Caco-2 (cell line): ENCODE results near the gene PEX5L. TPM values are rescaled to one million over a fixed set of nuclear protein-coding genes. Genes with fewer than 3 reads are reported as not detected.

Source experiments
- BruUV-seq: library from RNA; stranded (reverse); fragments of 400-500 nt; replicated peaks from 2 replicates; lab custom pipeline; 2021; lab: Mats Ljungman, UMichigan
- CTCF ChIA-PET: fragments of 300-600 bp; sonication (Branson Sonifier 250); formaldehyde crosslinking; loops from one replicate; lab custom pipeline; 2022; ENCODE audit warnings: antibody characterized with exemption; lab: Charles Lee
- POLR2A ChIA-PET: fragments of 300-600 bp; sonication (Branson Sonifier 250); formaldehyde crosslinking; loops from one replicate; lab custom pipeline; 2022; ENCODE audit warnings: antibody characterized with exemption; lab: Charles Lee
- DNase-seq, 2 experiments: peaks; one replicate each; pipeline versions ENCODE4 v3.0.0 to v3.0.0-alpha.2; 2020 to 2022
- H3K27me3 ChIP-seq: replicated peaks from 2 replicates; pipeline ENCODE4 v1.6.0; 2011; ENCODE audit warnings: low read length; ENCODE audit not compliant: control insufficient read depth, insufficient read depth
- H3K36me3 ChIP-seq: 2 replicates; pipeline ENCODE4 v1.5.1; 2011; ENCODE audit warnings: low read length; ENCODE audit not compliant: control insufficient read depth, insufficient read depth
- H3K4me1 ChIP-seq: fragments of 250-450 bp; sonication (Bioruptor Pico); 2 replicates; pipeline ENCODE4 v1.5.1; 2020; ENCODE audit warnings: mild to moderate bottlenecking
- H3K4me3 ChIP-seq: 2 replicates; pipeline ENCODE4 v1.5.1; 2011; ENCODE audit warnings: low read depth, mild to moderate bottlenecking, control low read depth, low read length
- H3K9me3 ChIP-seq: fragments of 250-450 bp; sonication (Bioruptor Pico); 2 replicates; pipeline ENCODE4 v1.5.1; 2020; ENCODE audit warnings: mild to moderate bottlenecking, moderate library complexity
- H3K27ac Mint-ChIP-seq: one replicate; pipeline ENCODE4 v1.8.0; 2022; ENCODE audit warnings: mixed read lengths; ENCODE audit not compliant: unreplicated experiment
- H3K27me3 Mint-ChIP-seq: one replicate; pipeline ENCODE4 v1.8.0; 2022; ENCODE audit warnings: mixed read lengths; ENCODE audit not compliant: insufficient read depth, unreplicated experiment
- H3K36me3 Mint-ChIP-seq: one replicate; pipeline ENCODE4 v1.8.0; 2022; ENCODE audit warnings: mild to moderate bottlenecking, mixed read lengths; ENCODE audit not compliant: insufficient read depth, unreplicated experiment
- H3K4me1 Mint-ChIP-seq: one replicate; pipeline ENCODE4 v1.8.0; 2022; ENCODE audit warnings: low read depth, mixed read lengths; ENCODE audit not compliant: unreplicated experiment
- H3K4me3 Mint-ChIP-seq: one replicate; pipeline ENCODE4 v1.8.0; 2022; ENCODE audit warnings: mild to moderate bottlenecking, moderate library complexity, mixed read lengths; ENCODE audit not compliant: unreplicated experiment
- H3K9me3 Mint-ChIP-seq: one replicate; pipeline ENCODE4 v1.8.0; 2022; ENCODE audit warnings: mixed read lengths; ENCODE audit not compliant: unreplicated experiment
- intact Hi-C: fragments of 100-400 bp; cut with micrococcal nuclease; formaldehyde crosslinking; loops from one replicate; pipeline ENCODE4 v1.10.0; 2022; ENCODE audit not compliant: unreplicated experiment
- total RNA-seq: library from RNA; stranded (reverse); gene quantifications from 2 replicates; pipeline ENCODE4 v1.2.3, GENCODE V29; 2022
- TF ChIP-seq, protein P1 (sequence below), 2 experiments: fragments of 200-600 bp in 1 of 2; IDR thresholded peaks; 1 replicate in 1 of 2; 2 replicates in 1 of 2; pipeline versions ENCODE4 v1.5.1 to v1.8.0; 2011 to 2022; ENCODE audit warnings: antibody characterized with exemption in 1 of 2, control low read depth in 1 of 2, inconsistent platforms in 1 of 2, low read depth in 1 of 2, low read length in 1 of 2, mild to moderate bottlenecking in 1 of 2, moderate library complexity in 1 of 2; ENCODE audit not compliant: insufficient read depth in 1 of 2, severe bottlenecking in 1 of 2, unreplicated experiment in 1 of 2

Gene PEX5L
- total RNA-seq, 1 experiment from 2014 or later = not detected

DNA sequence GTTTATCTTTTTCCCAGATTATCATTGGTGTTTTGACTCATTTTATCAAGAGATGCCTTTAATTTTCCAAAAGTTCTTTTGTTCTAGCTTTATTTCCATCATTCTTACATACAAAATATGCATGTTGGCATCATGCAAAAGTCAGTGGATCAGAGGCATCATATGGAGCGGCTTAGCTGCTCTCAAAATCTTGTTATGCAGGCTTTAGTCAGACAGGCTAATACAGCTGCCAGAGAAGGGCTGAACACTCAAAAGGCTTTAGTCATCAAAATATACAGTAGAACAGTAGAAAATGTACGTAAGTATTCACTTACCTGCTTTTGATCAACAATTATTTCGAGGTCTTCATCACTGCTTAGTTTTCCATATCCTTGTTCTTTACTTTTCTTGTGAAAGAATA, 65.5 kb downstream of the PEX5L start:
- Mint-ChIP-seq H3K36me3 (no peaks in the 10 kb centered on the region), H3K4me3 (no peak overlapping the region), H3K27me3 (peaks cover 21% of the 10 kb centered on the region), H3K4me1 (no peaks in the 10 kb centered on the region), H3K27ac (no peak overlapping the region), H3K9me3 (no peaks in the 10 kb centered on the region)
- Histone ChIP-seq H3K27me3 (no peaks in the 10 kb centered on the region), H3K36me3 (no peaks in the 10 kb centered on the region), H3K4me3 (no peak overlapping the region), H3K4me1 (0 out of 2 replicates have a peak, but pooled peaks cover 4% of the 10 kb centered on the region), H3K9me3 (no peaks in the 10 kb centered on the region)
- no peak for DNase-seq
- BruUV-seq = no TSS peak
- TF ChIP-seq, protein P1, sequence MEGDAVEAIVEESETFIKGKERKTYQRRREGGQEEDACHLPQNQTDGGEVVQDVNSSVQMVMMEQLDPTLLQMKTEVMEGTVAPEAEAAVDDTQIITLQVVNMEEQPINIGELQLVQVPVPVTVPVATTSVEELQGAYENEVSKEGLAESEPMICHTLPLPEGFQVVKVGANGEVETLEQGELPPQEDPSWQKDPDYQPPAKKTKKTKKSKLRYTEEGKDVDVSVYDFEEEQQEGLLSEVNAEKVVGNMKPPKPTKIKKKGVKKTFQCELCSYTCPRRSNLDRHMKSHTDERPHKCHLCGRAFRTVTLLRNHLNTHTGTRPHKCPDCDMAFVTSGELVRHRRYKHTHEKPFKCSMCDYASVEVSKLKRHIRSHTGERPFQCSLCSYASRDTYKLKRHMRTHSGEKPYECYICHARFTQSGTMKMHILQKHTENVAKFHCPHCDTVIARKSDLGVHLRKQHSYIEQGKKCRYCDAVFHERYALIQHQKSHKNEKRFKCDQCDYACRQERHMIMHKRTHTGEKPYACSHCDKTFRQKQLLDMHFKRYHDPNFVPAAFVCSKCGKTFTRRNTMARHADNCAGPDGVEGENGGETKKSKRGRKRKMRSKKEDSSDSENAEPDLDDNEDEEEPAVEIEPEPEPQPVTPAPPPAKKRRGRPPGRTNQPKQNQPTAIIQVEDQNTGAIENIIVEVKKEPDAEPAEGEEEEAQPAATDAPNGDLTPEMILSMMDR (IDR thresholded peaks at IDR 0.05; ENCODE audit: insufficient read depth in 1 of 2, low read depth in 1 of 2, low read length in 1 of 2, severe bottlenecking in 1 of 2, unreplicated experiment in 1 of 2) = no peak
- intact Hi-C loops = no loop called here
- CTCF ChIA-PET = no interaction called here
- POLR2A ChIA-PET = no interaction called here

- 0 out of 2 replicates have a peak, but pooled peaks cover 4% of the 10 kb centered on the region for H3K4me1 ChIP-seq
- peaks cover 19% of the 10 kb centered on the region for H3K27me3 Mint-ChIP-seq
- no peaks in the 10 kb centered on the region for H3K4me1 Mint-ChIP-seq
- H3K36me3 ChIP-seq = no peaks in the 10 kb centered on the region
- no peak overlapping the region for H3K4me3 Mint-ChIP-seq
- TF ChIP-seq, protein P1 (IDR thresholded peaks at IDR 0.05; ENCODE audit: insufficient read depth in 1 of 2, low read depth in 1 of 2, low read length in 1 of 2, severe bottlenecking in 1 of 2, unreplicated experiment in 1 of 2) = no peak
- H3K27me3 ChIP-seq = no peaks in the 10 kb centered on the region
- no peaks in the 10 kb centered on the region for H3K9me3 Mint-ChIP-seq
- BruUV-seq = no TSS peak
- ChIA-PET CTCF (no interaction called here), POLR2A (no interaction called here)
- no peak overlapping the region for H3K27ac Mint-ChIP-seq
- H3K4me3 ChIP-seq = no peak overlapping the region
- intact Hi-C loops = no loop called here
- no peak for DNase-seq
- H3K36me3 Mint-ChIP-seq = no peaks in the 10 kb centered on the region
- H3K9me3 ChIP-seq = no peaks in the 10 kb centered on the region
These were observed 66.0 kb downstream of the PEX5L start for GRCh38 chr3:179970746-179971145.

DNA sequence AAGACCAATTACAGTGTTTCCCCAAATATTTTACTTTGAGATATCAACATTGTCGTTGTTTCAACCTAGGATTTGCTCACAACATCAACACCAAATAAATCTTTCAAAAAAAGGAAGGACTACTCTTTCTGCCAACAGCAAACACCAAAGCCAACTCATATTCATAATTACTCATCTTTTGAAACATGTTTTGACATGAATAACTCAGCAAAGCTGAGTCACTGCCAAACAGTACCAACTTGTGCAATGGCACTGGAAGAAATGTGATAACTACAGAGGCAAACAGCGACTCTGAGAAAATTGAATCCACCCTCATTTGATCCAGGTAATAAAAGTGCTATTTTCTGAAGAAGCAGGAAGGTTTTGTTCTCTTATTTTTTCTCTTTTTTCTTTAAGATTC, 67.2 kb downstream of the PEX5L start:
- intact Hi-C loops = no loop called here
- 0 out of 2 replicates have a peak, but pooled peaks cover 4% of the 10 kb centered on the region for H3K4me1 ChIP-seq
- DNase-seq = no peak
- Mint-ChIP-seq H3K27me3 (peaks cover 21% of the 10 kb centered on the region), H3K36me3 (no peaks in the 10 kb centered on the region), H3K27ac (no peak overlapping the region), H3K9me3 (no peaks in the 10 kb centered on the region), H3K4me3 (no peak overlapping the region), H3K4me1 (no peaks in the 10 kb centered on the region)
- ChIA-PET CTCF (no interaction called here), POLR2A (no interaction called here)
- TF ChIP-seq, protein P1 (IDR thresholded peaks at IDR 0.05; ENCODE audit: insufficient read depth in 1 of 2, low read depth in 1 of 2, low read length in 1 of 2, severe bottlenecking in 1 of 2, unreplicated experiment in 1 of 2) = no peak
- H3K9me3 ChIP-seq = no peaks in the 10 kb centered on the region
- no TSS peak for BruUV-seq
- H3K27me3 ChIP-seq = no peaks in the 10 kb centered on the region
- no peaks in the 10 kb centered on the region for H3K36me3 ChIP-seq
- no peak overlapping the region for H3K4me3 ChIP-seq
